ENCODE data around the gene ZSCAN5C.
"Not testable (repeated sequence)": the region's sequence is repeated elsewhere in the genome, so short reads cannot be mapped to it uniquely, and the experiment has no call there.

ZSCAN5C gene

DNA sequence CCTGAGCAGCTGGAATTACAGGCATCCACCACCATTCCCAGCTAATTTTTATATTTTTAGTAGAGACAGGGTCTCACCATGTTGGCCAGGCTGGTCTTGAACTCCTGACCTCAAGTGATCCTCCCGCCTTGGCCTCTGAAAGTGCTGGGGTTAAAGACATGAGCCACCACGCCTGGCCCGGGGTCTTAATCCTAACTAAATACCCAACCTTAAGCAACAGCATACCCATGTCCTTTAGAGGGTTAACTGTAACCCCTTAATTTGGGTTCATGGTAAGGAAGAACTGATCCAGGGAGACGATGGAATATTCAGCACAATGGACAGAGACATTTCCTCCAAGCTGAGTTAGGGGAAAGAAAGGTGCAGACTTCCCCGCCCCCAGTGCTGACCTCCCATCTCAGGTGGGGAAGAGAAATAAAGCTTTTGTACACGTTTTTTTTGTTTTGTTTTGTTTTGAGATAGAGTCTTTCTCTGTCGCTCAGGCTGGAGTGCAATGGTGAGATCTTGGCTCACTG, 35.0 kb upstream of the ZSCAN5C start:
- H3K4me1 ChIP-seq (ENCODE audit: control insufficient read depth in 1 of 2, insufficient read depth in 2 of 2, low read length in 2 of 2), result no peaks in the 10 kb centered on the region
- H3K27me3 ChIP-seq (ENCODE audit: low read depth, low read length), result no peaks in the 10 kb centered on the region
- H3K9me3 ChIP-seq (ENCODE audit: control insufficient read depth in 1 of 2, low read length in 2 of 2), result no peaks in the 10 kb centered on the region
- no peak overlapping the region for H3K4me3 ChIP-seq (ENCODE audit: low read depth in 1 of 2, low read length in 2 of 2)
- no peaks in the 10 kb centered on the region for H3K36me3 ChIP-seq (ENCODE audit: control insufficient read depth in 1 of 2, insufficient read depth in 2 of 2, low read length in 2 of 2)
- no peak overlapping the region for H3K27ac ChIP-seq (ENCODE audit: low read length)

GRCh38 chr19:56170261-56170660, 31.8 kb upstream of the ZSCAN5C start:
- Histone ChIP-seq H3K4me1 (ENCODE audit: control insufficient read depth in 1 of 2, insufficient read depth in 2 of 2, low read length in 2 of 2) (no peaks in the 10 kb centered on the region), H3K27ac (ENCODE audit: low read length) (no peak overlapping the region), H3K27me3 (ENCODE audit: low read depth, low read length) (no peaks in the 10 kb centered on the region), H3K9me3 (ENCODE audit: control insufficient read depth in 1 of 2, low read length in 2 of 2) (no peaks in the 10 kb centered on the region), H3K4me3 (ENCODE audit: low read depth in 1 of 2, low read length in 2 of 2) (no peak overlapping the region), H3K36me3 (ENCODE audit: control insufficient read depth in 1 of 2, insufficient read depth in 2 of 2, low read length in 2 of 2) (no peaks in the 10 kb centered on the region)

DNA sequence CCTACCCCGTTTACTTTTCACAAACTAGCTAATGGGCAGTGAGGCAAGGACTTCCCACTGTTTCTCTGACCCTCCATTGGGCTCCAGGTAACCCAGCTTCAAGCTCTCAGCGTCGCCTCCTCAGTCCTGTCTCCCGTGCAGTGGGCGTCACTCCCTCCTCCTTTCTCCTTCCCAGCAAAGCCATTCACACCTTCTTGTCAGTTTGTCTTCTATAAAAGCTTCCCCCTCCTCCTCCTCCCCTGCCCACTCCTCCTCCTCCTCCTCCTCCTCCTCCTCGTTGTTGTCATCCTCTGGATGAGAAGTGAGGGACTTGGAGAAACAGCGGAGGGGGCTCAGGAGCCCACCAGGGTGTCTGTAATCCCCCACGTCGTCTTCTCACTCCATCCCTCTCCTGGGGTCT, 28.0 kb upstream of the ZSCAN5C start:
- Histone ChIP-seq H3K4me1 (ENCODE audit: control insufficient read depth in 1 of 2, insufficient read depth in 2 of 2, low read length in 2 of 2) (no peaks in the 10 kb centered on the region), H3K4me3 (ENCODE audit: low read depth in 1 of 2, low read length in 2 of 2) (no peak overlapping the region), H3K27ac (ENCODE audit: low read length) (no peak overlapping the region), H3K27me3 (ENCODE audit: low read depth, low read length) (no peaks in the 10 kb centered on the region), H3K9me3 (ENCODE audit: control insufficient read depth in 1 of 2, low read length in 2 of 2) (no peaks in the 10 kb centered on the region), H3K36me3 (ENCODE audit: control insufficient read depth in 1 of 2, insufficient read depth in 2 of 2, low read length in 2 of 2) (no peaks in the 10 kb centered on the region)

DNA sequence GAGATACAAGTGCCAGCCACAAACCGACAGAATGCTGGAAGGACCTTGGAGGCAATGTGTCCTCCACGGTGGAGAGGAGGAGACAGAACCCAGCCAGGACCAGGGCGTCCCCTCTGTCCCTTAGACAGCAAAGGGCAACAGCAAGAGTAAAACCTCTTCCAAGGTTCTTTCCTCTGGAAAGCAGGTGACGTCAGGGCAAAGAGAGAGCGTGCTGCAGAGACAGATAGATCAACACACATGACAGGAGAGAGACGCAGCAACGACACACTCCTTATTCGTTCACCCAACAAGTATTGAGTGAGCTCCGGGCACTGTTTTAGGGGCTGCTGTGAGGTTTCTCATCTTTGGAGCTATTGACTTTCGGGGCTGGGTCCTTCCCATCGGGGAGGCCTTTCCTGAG, 27.5 kb upstream of the ZSCAN5C start:
- Histone ChIP-seq H3K36me3 (ENCODE audit: control insufficient read depth in 1 of 2, insufficient read depth in 2 of 2, low read length in 2 of 2) (no peaks in the 10 kb centered on the region), H3K4me1 (ENCODE audit: control insufficient read depth in 1 of 2, insufficient read depth in 2 of 2, low read length in 2 of 2) (no peaks in the 10 kb centered on the region), H3K4me3 (ENCODE audit: low read depth in 1 of 2, low read length in 2 of 2) (no peak overlapping the region), H3K27me3 (ENCODE audit: low read depth, low read length) (no peaks in the 10 kb centered on the region), H3K27ac (ENCODE audit: low read length) (no peak overlapping the region), H3K9me3 (ENCODE audit: control insufficient read depth in 1 of 2, low read length in 2 of 2) (no peaks in the 10 kb centered on the region)

- not testable (repeated sequence) for H3K4me1 ChIP-seq (ENCODE audit: control insufficient read depth in 1 of 2, insufficient read depth in 2 of 2, low read length in 2 of 2); H3K27me3 ChIP-seq (ENCODE audit: low read depth, low read length); H3K36me3 ChIP-seq (ENCODE audit: control insufficient read depth in 1 of 2, insufficient read depth in 2 of 2, low read length in 2 of 2); H3K4me3 ChIP-seq (ENCODE audit: low read depth in 1 of 2, low read length in 2 of 2); H3K27ac ChIP-seq (ENCODE audit: low read length); H3K9me3 ChIP-seq (ENCODE audit: control insufficient read depth in 1 of 2, low read length in 2 of 2)
Observed at GRCh38 chr19:56175861-56176307, 26.2 kb upstream of the ZSCAN5C start, which contains the start of gene GALP. Gene GALP (plus strand): TSS chr19:56176008. CDS start chr19:56177109, 1,101 bp downstream.

DNA sequence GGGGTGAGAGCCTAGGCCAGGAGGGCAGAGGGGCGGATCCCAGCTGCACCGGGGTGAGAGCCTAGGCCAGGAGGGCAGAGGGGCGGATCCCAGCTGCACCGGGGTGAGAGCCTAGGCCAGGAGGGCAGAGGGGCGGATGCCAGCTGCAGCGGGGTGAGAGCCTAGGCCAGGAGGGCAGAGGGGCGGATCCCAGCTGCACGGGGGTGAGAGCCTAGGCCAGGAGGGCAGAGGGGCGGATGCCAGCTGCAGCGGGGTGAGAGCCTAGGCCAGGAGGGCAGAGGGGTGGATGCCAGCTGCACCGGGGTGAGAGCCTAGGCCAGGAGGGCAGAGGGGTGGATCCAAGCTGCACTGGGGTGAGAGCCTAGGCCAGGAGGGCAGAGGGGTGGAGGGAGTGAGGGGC, 25.8 kb upstream of the ZSCAN5C start:
- not testable (repeated sequence) for H3K27me3 ChIP-seq (ENCODE audit: low read depth, low read length); H3K4me3 ChIP-seq (ENCODE audit: low read depth in 1 of 2, low read length in 2 of 2); H3K9me3 ChIP-seq (ENCODE audit: control insufficient read depth in 1 of 2, low read length in 2 of 2); H3K27ac ChIP-seq (ENCODE audit: low read length); H3K36me3 ChIP-seq (ENCODE audit: control insufficient read depth in 1 of 2, insufficient read depth in 2 of 2, low read length in 2 of 2); H3K4me1 ChIP-seq (ENCODE audit: control insufficient read depth in 1 of 2, insufficient read depth in 2 of 2, low read length in 2 of 2)

DNA sequence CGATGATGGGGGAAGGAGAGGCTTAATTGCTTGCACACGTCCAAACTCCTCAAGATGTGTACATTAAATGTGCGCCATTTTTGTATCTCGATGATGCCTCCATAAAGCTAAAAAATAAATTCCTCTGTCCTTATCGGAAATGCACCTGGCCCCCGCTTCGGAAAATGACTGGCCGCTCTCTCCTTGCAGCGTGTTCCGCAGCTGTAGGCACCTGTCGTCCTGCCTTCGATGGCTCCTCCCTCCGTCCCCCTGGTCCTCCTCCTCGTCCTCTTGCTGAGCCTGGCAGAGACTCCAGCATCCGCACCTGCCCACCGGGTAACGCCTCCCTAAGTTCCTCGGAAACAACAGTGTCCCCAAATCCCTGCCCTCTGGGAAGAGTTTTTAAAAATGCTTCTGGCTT, 25.2 kb upstream of the ZSCAN5C start:
- Histone ChIP-seq H3K27me3 (ENCODE audit: low read depth, low read length) (no peaks in the 10 kb centered on the region), H3K36me3 (ENCODE audit: control insufficient read depth in 1 of 2, insufficient read depth in 2 of 2, low read length in 2 of 2) (no peaks in the 10 kb centered on the region), H3K4me1 (ENCODE audit: control insufficient read depth in 1 of 2, insufficient read depth in 2 of 2, low read length in 2 of 2) (no peaks in the 10 kb centered on the region), H3K27ac (ENCODE audit: low read length) (no peak overlapping the region), H3K9me3 (ENCODE audit: control insufficient read depth in 1 of 2, low read length in 2 of 2) (no peaks in the 10 kb centered on the region), H3K4me3 (ENCODE audit: low read depth in 1 of 2, low read length in 2 of 2) (no peak overlapping the region)

GRCh38 chr19:56177564-56178243, 24.4 kb upstream of the ZSCAN5C start:
- Histone ChIP-seq H3K4me3 (ENCODE audit: low read depth in 1 of 2, low read length in 2 of 2) (no peak overlapping the region), H3K36me3 (ENCODE audit: control insufficient read depth in 1 of 2, insufficient read depth in 2 of 2, low read length in 2 of 2) (no peaks in the 10 kb centered on the region), H3K4me1 (ENCODE audit: control insufficient read depth in 1 of 2, insufficient read depth in 2 of 2, low read length in 2 of 2) (no peaks in the 10 kb centered on the region), H3K27me3 (ENCODE audit: low read depth, low read length) (no peaks in the 10 kb centered on the region), H3K27ac (ENCODE audit: low read length) (no peak overlapping the region), H3K9me3 (ENCODE audit: control insufficient read depth in 1 of 2, low read length in 2 of 2) (no peaks in the 10 kb centered on the region)

GRCh38 chr19:56189785-56190184, 12.3 kb upstream of the ZSCAN5C start:
- Histone ChIP-seq H3K36me3 (ENCODE audit: control insufficient read depth in 1 of 2, insufficient read depth in 2 of 2, low read length in 2 of 2) (no peaks in the 10 kb centered on the region), H3K9me3 (ENCODE audit: control insufficient read depth in 1 of 2, low read length in 2 of 2) (no peaks in the 10 kb centered on the region), H3K4me3 (ENCODE audit: low read depth in 1 of 2, low read length in 2 of 2) (no peak overlapping the region), H3K4me1 (ENCODE audit: control insufficient read depth in 1 of 2, insufficient read depth in 2 of 2, low read length in 2 of 2) (no peaks in the 10 kb centered on the region), H3K27ac (ENCODE audit: low read length) (no peak overlapping the region), H3K27me3 (ENCODE audit: low read depth, low read length) (no peaks in the 10 kb centered on the region)

DNA sequence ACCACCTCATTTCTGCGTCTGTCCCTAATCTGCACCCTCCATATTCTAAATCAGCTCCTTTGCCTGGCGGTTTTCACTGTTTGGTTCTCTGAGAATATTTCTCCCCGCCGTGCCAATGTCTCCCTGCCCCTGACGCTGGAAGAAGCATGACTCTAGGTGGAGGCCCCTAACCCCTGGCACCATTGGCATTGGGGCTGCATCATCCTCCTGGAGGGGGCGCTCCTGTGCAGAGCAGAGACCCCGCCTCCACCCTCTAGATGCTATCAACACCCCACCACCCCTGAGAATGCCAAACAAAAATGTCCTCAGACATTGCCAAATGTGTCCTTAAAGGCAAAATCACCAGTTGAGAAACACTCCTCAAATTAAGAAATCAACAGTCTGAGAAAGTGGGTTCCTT, 11.0 kb upstream of the ZSCAN5C start:
- Histone ChIP-seq H3K27ac (ENCODE audit: low read length) (no peak overlapping the region), H3K4me1 (ENCODE audit: control insufficient read depth in 1 of 2, insufficient read depth in 2 of 2, low read length in 2 of 2) (no peaks in the 10 kb centered on the region), H3K27me3 (ENCODE audit: low read depth, low read length) (no peaks in the 10 kb centered on the region), H3K9me3 (ENCODE audit: control insufficient read depth in 1 of 2, low read length in 2 of 2) (no peaks in the 10 kb centered on the region), H3K4me3 (ENCODE audit: low read depth in 1 of 2, low read length in 2 of 2) (no peak overlapping the region), H3K36me3 (ENCODE audit: control insufficient read depth in 1 of 2, insufficient read depth in 2 of 2, low read length in 2 of 2) (no peaks in the 10 kb centered on the region)

DNA sequence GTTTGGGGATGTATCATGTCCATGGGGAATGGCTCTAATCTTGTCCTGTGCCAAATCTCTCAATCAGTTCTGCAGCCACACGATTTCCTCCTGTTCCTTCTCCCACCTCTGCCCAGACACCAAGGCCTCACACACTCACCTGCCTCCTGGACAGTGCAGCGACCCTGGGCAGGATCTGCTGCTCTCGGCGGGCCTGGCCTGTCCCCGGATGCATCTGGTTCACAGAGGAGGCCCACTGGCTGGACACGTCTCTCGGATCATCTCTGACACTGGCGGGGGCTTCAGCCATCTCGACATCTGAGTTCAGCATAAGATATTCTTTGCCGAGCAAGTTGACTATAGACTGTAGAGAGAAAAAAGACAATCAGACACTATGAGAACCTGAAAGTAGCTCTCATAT, 10.4 kb upstream of the ZSCAN5C start:
- Histone ChIP-seq H3K27me3 (ENCODE audit: low read depth, low read length) (no peaks in the 10 kb centered on the region), H3K4me1 (ENCODE audit: control insufficient read depth in 1 of 2, insufficient read depth in 2 of 2, low read length in 2 of 2) (no peaks in the 10 kb centered on the region), H3K9me3 (ENCODE audit: control insufficient read depth in 1 of 2, low read length in 2 of 2) (no peaks in the 10 kb centered on the region), H3K4me3 (ENCODE audit: low read depth in 1 of 2, low read length in 2 of 2) (no peak overlapping the region), H3K36me3 (ENCODE audit: control insufficient read depth in 1 of 2, insufficient read depth in 2 of 2, low read length in 2 of 2) (no peaks in the 10 kb centered on the region), H3K27ac (ENCODE audit: low read length) (no peak overlapping the region)

Data from muscle layer of duodenum (tissue), 2 donors.